GM18951 (cell line): ENCODE results near the gene EML1.

Experiments used
- POLR2A ChIP-seq: IDR thresholded peaks from 4 replicates; pipeline ENCODE4 v1.6.1; 2011; ENCODE audit warnings: mild to moderate bottlenecking; ENCODE audit not compliant: insufficient read length, insufficient read depth; ENCODE audit errors: extremely low read depth
- in situ Hi-C: fragments of 300-500 bp; cut with MboI; formaldehyde crosslinking; loops from one replicate; pipeline ENCODE4 v1.12.0; 2022; ENCODE audit warnings: low sequenced_read_pairs, mixed read lengths, inconsistent platforms; ENCODE audit not compliant: unreplicated experiment

Gene EML1

DNA sequence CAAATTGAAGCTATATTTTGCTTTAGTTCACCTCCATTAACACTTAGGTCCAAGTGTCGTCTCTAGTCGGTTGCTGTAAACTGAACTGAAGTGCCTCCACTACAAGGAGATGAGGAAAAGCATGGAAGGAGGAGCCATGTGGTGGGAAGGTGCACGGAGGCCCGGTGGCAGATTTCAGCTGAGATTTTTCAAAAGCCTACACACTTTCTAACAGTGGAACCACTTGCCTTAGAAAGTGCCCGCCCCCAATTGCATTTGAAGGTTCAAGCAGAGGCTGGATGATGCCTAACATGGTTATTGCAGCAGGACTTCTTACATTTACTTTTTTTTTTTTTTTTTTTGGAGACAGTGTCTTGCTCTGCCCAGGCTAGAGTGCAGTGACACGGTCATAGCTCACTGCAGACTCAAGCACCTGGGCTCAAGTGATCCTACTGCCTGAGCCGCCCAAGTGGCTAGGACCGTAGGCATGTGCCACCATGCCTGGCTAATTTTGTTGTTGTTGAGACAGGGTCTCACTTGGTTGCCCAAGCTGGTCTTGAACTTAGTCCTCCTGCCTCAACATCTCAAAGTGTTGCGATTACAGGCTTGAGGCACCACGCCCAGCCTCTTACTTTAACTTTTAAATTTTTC is 27.6 kb downstream of the EML1 start:
- no peak for TF ChIP-seq POLR2A
- in situ Hi-C loops: no loop called here

DNA sequence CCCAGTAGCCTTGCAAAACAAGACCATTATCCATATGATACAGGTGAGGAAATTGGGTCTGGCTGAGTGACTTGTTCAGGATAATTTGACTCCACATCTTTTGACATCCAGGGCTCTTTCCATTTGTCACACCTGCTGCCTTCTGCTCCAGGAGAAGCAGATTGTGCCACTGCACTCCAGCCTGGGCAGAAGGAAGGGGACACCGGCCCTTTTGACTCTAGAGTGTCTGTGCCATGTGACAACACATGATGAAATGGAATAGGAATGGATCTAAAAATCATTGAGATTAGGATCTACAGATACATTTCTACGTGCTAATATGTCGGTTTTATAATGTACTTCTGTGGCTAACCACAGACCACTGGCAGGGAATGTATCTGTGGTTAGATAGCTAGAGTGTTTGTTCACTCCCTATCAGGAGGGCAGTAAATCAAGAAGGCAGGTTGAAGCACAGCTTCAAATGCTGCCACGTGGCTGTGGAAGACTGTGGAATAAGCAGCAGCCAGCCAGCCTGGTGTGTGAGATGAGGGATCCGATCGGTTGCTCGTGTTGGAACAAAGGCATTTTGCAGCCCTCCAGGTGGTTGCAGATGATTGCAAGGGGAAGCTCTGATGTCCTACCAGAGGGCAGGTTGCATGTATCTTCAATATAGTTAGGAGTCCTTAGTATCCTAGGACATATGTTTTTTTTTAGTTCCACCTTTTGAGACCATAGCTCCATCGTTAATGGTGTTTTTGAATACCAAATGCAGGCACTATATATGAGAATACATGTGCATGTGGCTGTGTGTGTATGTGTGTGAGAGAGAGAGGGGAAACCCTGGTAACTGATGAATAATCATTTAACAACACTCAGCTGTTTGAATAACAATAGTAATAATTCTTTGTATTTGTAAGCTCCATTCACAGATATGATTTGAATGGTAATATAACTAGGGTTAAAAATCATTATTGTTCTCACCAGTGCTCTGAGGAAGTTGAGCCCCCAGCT is 28.6 kb downstream of the EML1 start:
- TF ChIP-seq POLR2A: no peak
- in situ Hi-C loops: no loop called here

DNA sequence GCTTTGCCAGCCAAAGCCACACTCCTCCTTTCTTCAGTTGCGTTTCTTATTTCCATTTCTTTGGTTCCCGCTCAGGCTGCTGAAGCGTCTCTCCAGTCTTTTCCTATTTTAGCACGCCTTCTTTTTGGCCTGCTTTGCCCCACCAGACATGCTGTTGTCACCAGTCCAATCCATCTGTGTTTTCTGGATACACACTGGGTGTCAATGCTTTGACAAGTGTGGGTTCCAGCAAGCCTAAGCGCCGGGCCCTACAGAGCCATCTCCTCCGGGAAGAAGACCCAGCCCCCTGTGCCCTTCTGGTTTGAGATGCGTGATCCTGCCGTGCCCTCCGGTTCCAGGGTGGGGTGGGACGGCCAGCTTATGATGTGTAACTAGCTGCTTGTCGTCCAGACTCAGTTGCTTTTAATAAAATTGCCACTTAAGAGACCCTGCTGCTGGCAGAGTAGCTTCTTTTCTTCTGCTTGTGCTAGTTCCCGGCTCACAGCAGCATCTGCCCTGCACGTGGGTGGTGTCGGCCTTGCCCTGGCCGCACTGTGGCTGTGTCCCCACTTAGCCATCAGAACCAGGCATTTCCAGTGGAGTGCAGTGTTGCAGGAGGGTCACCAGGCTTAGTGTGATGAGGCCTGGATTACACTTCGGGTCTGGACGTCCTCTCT is 29.7 kb downstream of the EML1 start:
- in situ Hi-C loops: no loop called here
- no peak for TF ChIP-seq POLR2A

DNA sequence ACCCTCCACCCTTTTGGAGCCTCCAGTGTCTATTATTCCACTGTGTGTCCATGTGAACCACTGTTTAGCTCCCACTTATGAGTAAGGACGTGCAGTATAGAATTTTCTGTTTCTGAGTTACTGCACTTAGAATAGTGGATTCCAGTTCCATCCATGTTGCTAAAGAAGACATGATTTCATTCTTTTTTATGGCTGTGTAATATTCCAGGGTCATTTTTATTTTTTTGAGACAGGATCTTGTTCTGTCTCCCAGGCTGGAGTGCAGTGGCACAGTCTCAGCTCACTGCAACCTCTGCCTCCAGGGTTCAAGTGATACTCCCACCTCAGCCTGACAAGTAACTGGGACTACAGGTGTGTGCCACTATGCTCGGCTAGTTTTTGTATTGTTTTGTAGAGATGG is 31.6 kb downstream of the EML1 start:
- TF ChIP-seq POLR2A: no peak
- in situ Hi-C loops: no loop called here

DNA sequence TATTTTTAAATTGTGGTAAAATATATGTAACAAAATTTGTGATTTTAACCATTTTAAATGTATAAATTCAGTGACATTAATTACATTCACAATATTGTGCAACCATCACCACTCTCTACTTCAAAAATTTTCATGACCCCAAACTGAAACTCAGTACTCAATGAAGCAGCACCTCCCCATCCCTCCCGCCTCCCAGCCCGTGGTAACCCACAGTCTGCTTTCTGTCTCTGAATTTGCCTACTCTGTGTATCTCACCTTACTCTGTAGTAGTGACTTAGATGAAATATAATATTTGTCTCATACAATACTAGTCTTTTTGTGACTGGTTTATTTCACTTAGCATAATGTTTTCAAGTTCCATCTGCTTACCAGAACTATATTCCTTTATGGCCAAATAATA is 36.2 kb downstream of the EML1 start:
- no peak for TF ChIP-seq POLR2A
- in situ Hi-C loops: no loop called here

DNA sequence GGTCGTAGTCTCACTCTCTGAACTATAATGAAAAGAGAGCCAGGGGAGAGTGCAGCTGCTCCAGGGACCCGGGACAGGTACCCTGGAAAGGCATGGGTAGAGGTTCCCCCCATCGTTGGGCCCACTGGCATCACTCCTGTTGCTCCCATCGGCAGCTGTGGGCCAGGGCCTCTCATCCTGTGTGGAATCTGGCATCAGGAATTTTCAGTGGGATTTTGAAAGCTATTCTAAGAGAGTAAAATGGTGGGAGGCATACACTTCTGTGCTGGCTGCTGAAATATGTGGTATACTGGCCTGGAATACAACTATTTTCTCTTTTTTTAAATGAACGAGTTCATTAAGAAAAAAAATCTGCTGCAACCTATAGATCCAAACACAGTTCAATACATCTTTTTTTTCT is 38.1 kb downstream of the EML1 start:
- TF ChIP-seq POLR2A: no peak
- in situ Hi-C loops: no loop called here

DNA sequence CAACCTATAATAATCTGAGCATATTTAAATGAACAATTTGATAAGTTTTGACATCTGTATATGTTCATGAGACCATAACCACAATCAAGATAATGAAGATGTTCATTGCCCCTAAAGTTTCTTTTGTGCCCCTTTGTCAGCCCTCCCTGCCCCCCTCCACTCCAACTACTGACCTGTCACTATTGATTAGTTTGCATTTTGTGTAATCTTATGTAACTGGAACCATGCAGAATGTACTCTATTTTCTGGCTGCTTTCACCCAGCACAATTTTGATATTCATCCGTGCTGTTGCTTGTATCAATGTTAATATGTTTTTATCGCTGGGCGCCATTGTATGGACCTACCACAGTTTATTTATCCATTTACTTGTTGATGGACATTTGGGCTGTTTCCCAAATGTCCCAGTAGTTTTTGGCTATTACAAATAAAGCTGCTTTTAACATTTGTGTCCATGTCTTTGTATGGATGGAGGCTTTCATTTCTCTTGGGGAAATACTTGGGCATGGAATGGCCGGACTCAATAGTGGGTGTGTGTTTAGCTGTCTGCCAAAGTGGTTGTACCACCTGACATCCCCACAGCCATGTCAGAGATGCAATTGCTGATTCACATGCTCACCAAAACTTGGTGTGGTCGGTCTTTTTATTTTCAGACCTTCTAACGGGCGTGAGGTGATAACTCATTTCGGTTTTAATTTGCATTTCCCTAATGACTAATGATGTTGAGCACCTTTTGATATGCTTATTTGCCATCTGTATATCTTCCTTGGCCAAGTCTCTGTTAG is 38.9 kb downstream of the EML1 start:
- no peak for TF ChIP-seq POLR2A
- in situ Hi-C loops: no loop called here

DNA sequence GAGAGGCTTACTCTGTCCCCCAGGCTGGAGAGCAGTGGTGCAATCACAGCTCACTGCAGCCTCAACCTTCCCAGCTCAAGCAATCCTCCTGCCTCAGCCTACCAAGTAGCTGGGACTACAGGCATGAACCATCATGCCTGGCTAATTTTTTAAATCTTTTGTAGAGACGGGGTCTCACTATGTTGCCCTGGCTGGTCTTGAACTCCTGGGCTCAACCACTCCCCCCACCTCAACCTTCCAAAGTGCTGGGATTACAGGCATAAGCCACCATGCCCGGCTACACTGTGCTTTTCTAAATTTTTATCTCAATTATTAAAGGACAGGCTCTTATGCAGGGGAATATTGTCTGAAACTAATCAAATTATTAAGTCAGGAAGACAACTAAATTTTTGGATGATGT is 44.6 kb downstream of the EML1 start:
- in situ Hi-C loops: no loop called here
- no peak for TF ChIP-seq POLR2A

DNA sequence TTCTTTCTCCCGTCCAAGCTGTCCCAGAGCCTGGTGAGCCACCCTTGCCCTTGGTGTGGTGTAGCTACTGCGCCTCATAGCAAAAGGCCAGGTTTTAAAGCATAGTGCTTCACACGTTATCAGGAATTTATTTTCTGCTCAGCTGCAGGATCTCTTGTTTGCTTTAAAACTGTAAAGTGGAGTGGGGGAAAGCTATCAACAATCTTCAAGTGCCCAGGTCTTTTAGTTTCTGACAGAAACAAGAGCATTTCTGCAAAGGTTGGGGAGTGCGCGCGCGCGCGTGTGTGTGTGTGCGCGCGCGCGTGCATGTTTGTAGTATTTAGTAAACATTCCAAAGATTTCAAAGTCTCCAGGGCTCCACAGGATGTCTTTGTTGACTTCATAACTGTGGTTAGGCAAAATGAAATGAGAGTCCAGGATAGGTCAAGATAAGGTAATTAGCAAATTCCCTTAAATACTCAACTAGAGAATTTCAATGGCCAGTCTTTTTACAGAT is 45.5 kb downstream of the EML1 start:
- in situ Hi-C loops: no loop called here
- no peak for TF ChIP-seq POLR2A

DNA sequence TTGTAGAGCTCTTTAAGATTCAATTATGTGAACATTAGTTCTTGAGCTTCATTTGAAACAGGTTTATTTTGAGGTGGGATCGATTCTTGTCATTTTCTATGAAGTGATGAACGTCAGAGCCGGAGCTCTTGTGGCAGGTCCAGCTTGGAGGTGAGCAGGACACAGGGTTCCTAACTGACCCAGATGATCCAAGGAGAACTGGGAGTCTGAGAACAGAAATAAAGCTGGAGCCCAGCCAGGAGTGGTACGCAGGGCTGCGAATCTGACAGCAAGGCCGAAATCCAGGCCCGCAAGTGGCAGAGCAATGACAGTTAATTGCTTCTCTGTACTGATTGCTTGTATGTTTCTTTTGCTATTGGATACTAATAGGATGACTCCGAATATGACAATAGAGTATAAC is 46.5 kb downstream of the EML1 start:
- in situ Hi-C loops: no loop called here
- no peak for TF ChIP-seq POLR2A

DNA sequence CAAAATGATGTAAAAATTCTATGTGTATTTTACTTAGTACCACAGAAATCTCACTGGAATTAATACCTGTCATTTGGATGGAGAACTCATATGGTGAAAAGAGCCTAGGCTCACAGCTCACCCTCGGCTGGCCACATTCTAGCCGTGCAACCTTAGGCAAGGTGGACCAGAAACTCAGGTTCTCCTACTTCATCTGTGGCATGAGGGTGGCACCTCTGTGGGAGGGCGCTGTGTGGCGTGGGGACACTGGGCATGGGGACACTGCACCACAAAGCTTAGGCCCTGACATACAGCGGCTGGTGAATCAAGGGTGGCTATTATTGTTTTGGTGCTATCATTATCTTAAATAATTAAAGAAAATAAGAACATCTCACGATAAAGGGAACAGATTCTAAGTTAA is 47.1 kb downstream of the EML1 start:
- in situ Hi-C loops: no loop called here

DNA sequence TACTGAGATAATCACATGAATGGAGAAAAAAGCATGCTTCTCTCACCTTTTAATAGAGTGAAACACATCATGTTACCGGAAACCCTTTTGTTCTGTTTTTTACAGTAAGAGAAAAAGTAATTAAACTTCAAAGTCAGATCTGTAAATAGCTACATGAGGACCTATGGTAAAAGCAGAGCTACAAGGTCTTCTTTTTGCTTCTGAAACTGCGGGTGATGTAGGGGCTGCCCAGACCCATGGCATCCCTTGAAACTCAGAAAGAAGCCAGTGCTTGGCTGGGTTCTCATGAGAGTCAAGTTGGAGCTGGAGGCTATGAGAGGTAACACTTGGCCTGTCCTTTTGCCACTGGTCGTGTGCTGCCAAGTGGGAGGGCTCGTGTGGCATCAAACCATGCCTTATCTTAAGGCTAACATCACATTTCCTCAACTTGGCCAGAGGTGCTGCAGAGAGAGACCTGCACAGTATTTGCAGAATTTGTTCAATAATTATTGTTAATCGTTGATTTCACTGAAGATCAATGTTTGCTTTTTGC is 47.6 kb downstream of the EML1 start:
- no peak for TF ChIP-seq POLR2A
- in situ Hi-C loops: no loop called here

More for the DNA sequence above, 47.1 kb downstream of the EML1 start:
- no peak for TF ChIP-seq POLR2A
